HepG2 (cell line): ENCODE data around the gene VIPR1. TPM values are rescaled to one million over a fixed set of nuclear protein-coding genes. Genes with fewer than 3 reads are reported as not detected.

ENCODE experiments used
- ATAC-seq: fragments of 200-7000 bp; cut with Tn5 transposase; 3 replicates; pipeline ENCODE4 v1.9.1; 2020; ENCODE audit warnings: mild to moderate bottlenecking, moderate library complexity
- BruUV-seq: library from RNA; stranded (reverse); fragments of 400-500 nt; replicated peaks from 2 replicates; lab custom pipeline; 2021; lab: Mats Ljungman, UMichigan
- CTCF ChIA-PET: fragments of 300-600 bp; formaldehyde crosslinking; extraction: SDS; loops from one replicate; lab custom pipeline; 2021; ENCODE audit warnings: low total read pairs, inconsistent platforms, low intra/inter-chr PET ratio; lab: Yijun Ruan, JAX
- POLR2A ChIA-PET: fragments of 350-600 bp; sonication (Branson Sonifier 250); formaldehyde crosslinking; loops from one replicate; lab custom pipeline; 2020; ENCODE audit warnings: antibody characterized with exemption, inconsistent platforms; lab: Yijun Ruan, JAX
- DNase-seq: peaks from one replicate; pipeline ENCODE4 v3.0.0-alpha.2; 2015; ENCODE audit warnings: low spot score
- FAIRE-seq: peaks from 3 replicates; lab custom pipeline; 2011; peaks lifted over from hg19 to GRCh38; lab: Jason Lieb, UNC
- H2AFZ ChIP-seq: one replicate; pipeline ENCODE4 v1.6.1; 2011; ENCODE audit warnings: low read length, inconsistent platforms
- H3K27ac ChIP-seq: fragments of 300-600 bp; 3 replicates; pipeline ENCODE4 v1.8.0; 2011; ENCODE audit warnings: mixed run types, mild to moderate bottlenecking, mixed read lengths, low read length, inconsistent platforms; ENCODE audit not compliant: insufficient read depth; ENCODE audit errors: extremely low read length
- H3K27me3 ChIP-seq, 2 experiments: fragments of 200-600 bp in 1 of 2; 2 replicates in 1 of 2; 3 replicates in 1 of 2; pipeline versions ENCODE4 v1.6.0 to v1.8.0; 2011; ENCODE audit warnings: low read length in 2 of 2, mild to moderate bottlenecking in 2 of 2, moderate library complexity in 2 of 2, inconsistent platforms in 1 of 2; ENCODE audit not compliant: insufficient read depth in 2 of 2, control insufficient read depth in 1 of 2
- H3K36me3 ChIP-seq, 2 experiments: fragments of 200-600 bp in 1 of 2; replicated peaks in 1 of 2; 2 replicates in 1 of 2; 3 replicates in 1 of 2; pipeline versions ENCODE4 v1.5.1 to v1.8.0; 2011; ENCODE audit warnings: low read length in 2 of 2, inconsistent platforms in 1 of 2; ENCODE audit not compliant: insufficient read depth in 2 of 2, control insufficient read depth in 1 of 2
- H3K4me1 ChIP-seq: 2 replicates; pipeline ENCODE4 v1.5.1; 2012; ENCODE audit warnings: low read length, inconsistent platforms; ENCODE audit not compliant: insufficient read depth
- H3K4me2 ChIP-seq: 2 replicates; pipeline ENCODE4 v1.6.0; 2011; ENCODE audit warnings: low read depth, low read length, inconsistent platforms
- H3K4me3 ChIP-seq, 3 experiments: fragments of 200-600 bp in 1 of 3; sonication (generic), shearing (Covaris generic) in 1 of 3; replicated peaks in 1 of 3; 2 replicates each; pipeline ENCODE4 v1.5.1; 2011 to 2016; ENCODE audit warnings: low read length in 3 of 3, inconsistent platforms in 2 of 3, low read depth in 2 of 3, mild to moderate bottlenecking in 2 of 3, control low read depth in 1 of 3, mixed read lengths in 1 of 3; ENCODE audit not compliant: insufficient read depth in 1 of 3
- H3K79me2 ChIP-seq: one replicate; pipeline ENCODE4 v1.6.1; 2011; ENCODE audit warnings: low read length, inconsistent platforms; ENCODE audit not compliant: insufficient read depth
- H3K9ac ChIP-seq: 2 replicates; pipeline ENCODE4 v1.6.0; 2011; ENCODE audit warnings: mild to moderate bottlenecking, low read depth, low read length, inconsistent platforms; ENCODE audit not compliant: insufficient read depth
- H3K9me3 ChIP-seq: 2 replicates; pipeline ENCODE4 v1.5.1; 2012; ENCODE audit warnings: mild to moderate bottlenecking, low read length
- H4K20me1 ChIP-seq: 2 replicates; pipeline ENCODE4 v1.6.0; 2011; ENCODE audit warnings: inconsistent platforms, mild to moderate bottlenecking, low read length, moderate library complexity; ENCODE audit not compliant: insufficient read depth
- ZNF839 ChIP-seq: sonication (generic); formaldehyde crosslinking; IDR thresholded peaks from 2 replicates; pipeline ENCODE4 v1.4.0; 2020; ENCODE audit warnings: missing genetic modification reagents, mild to moderate bottlenecking, borderline replicate concordance
- in situ Hi-C: cut with HindIII; loops from 2 replicates; pipeline ENCODE4 v1.10.0; 2017; ENCODE audit warnings: low pct_unique_long_range_greater_than_20kb; ENCODE audit not compliant: extremely low pct_ligation_motif_present
- intact Hi-C: fragments of 100-400 bp; cut with micrococcal nuclease; formaldehyde crosslinking; loops from one replicate; pipeline ENCODE4 v1.10.0; 2022; ENCODE audit not compliant: unreplicated experiment
- polyA plus RNA-seq, 8 experiments: library from polyadenylated mRNA; depleted of rRNA in 3 of 8; stranded (reverse) in 7 of 8; unstranded in 1 of 8; fragments of >200 nt; fragmentation: Illumina TruSeq in 4 of 8; extraction: Trizol in 4 of 8; gene quantifications; 2 replicates each; pipeline versions ENCODE4 v1.2.1 to v1.2.3, GENCODE V29; 2011 to 2016; ENCODE audit warnings: low read depth in 4 of 8, missing spikeins in 1 of 8, mixed read lengths in 1 of 8; ENCODE audit not compliant: insufficient read depth in 1 of 8
- total RNA-seq, 5 experiments: library from RNA; depleted of rRNA; stranded (reverse); fragments of >200 nt; fragmentation: Illumina TruSeq; extraction: Trizol; gene quantifications; 2 replicates each; pipeline ENCODE4 v1.2.3, GENCODE V29; 2016; ENCODE audit warnings: low read depth in 1 of 5
- TF ChIP-seq, protein P1 (sequence below): sonication (generic); formaldehyde crosslinking; IDR thresholded peaks from 2 replicates; pipeline ENCODE4 v1.4.0; 2020; ENCODE audit warnings: missing genetic modification reagents
- TF ChIP-seq, protein P2 (sequence below): sonication (generic); formaldehyde crosslinking; conservative IDR thresholded peaks from 2 replicates; pipeline ENCODE4 v1.8.0; 2022; ENCODE audit warnings: missing genetic modification reagents
- TF ChIP-seq, protein P3 (sequence below): sonication (generic); formaldehyde crosslinking; IDR thresholded peaks from 2 replicates; pipeline ENCODE4 v1.5.1; 2020; ENCODE audit warnings: missing genetic modification reagents, mild to moderate bottlenecking, borderline replicate concordance

Gene VIPR1
- total and polyA plus RNA-seq, 2 of the 13 experiments (the other 11 are each of a cell fraction or from before 2014, with no cell fraction given): 0.04 to 0.11 TPM

DNA sequence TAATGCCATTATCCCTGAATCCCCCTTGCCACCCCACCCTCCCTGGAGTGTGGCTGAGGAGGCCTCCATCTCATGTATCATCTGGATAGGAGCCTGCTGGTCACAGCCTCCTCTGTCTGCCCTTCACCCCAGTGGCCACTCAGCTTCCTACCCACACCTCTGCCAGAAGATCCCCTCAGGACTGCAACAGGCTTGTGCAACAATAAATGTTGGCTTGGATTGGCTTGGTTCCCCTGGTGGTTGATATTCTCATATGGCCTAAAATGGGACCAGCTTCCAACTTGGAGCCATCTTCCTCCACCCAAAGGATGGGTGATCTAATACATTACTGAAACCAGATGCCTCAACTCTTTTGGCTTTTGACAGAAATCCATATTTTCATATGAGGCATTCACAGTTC, 34.9 kb downstream of the VIPR1 start:
- ATAC-seq (no peak), DNase-seq (no peak), FAIRE-seq (no peak)
- in situ Hi-C loops (loop anchor here (10.0 kb wide), 1 partner anchor 313 kb away; no protein-coding TSS in a partner anchor), intact Hi-C loops (loop anchor here (2.0 to 5.0 kb wide), 2 partner anchors 95 to 291 kb away; no protein-coding TSS in a partner anchor)
- TF ChIP-seq, protein P1, sequence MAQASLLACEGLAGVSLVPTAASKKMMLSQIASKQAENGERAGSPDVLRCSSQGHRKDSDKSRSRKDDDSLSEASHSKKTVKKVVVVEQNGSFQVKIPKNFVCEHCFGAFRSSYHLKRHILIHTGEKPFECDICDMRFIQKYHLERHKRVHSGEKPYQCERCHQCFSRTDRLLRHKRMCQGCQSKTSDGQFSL: no peak
- TF ChIP-seq ZNF839 (CRISPR knock-in tag): no peak
- TF ChIP-seq, protein P2, sequence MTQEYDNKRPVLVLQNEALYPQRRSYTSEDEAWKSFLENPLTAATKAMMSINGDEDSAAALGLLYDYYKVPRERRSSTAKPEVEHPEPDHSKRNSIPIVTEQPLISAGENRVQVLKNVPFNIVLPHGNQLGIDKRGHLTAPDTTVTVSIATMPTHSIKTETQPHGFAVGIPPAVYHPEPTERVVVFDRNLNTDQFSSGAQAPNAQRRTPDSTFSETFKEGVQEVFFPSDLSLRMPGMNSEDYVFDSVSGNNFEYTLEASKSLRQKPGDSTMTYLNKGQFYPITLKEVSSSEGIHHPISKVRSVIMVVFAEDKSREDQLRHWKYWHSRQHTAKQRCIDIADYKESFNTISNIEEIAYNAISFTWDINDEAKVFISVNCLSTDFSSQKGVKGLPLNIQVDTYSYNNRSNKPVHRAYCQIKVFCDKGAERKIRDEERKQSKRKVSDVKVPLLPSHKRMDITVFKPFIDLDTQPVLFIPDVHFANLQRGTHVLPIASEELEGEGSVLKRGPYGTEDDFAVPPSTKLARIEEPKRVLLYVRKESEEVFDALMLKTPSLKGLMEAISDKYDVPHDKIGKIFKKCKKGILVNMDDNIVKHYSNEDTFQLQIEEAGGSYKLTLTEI (CRISPR knock-in tag): no peak
- TF ChIP-seq, protein P3, sequence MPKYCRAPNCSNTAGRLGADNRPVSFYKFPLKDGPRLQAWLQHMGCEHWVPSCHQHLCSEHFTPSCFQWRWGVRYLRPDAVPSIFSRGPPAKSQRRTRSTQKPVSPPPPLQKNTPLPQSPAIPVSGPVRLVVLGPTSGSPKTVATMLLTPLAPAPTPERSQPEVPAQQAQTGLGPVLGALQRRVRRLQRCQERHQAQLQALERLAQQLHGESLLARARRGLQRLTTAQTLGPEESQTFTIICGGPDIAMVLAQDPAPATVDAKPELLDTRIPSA (CRISPR knock-in tag): no peak
- Histone ChIP-seq H3K4me3 (no peak overlapping the region), H4K20me1 (no peaks in the 10 kb centered on the region), H3K27me3 (no peaks in the 10 kb centered on the region), H3K4me2 (no peak overlapping the region), H3K4me1 (no peaks in the 10 kb centered on the region), H3K36me3 (no peaks in the 10 kb centered on the region), H3K9me3 (no peaks in the 10 kb centered on the region), H3K27ac (no peak overlapping the region), H3K79me2 (no peaks in the 10 kb centered on the region), H2AFZ (no peak overlapping the region), H3K9ac (no peak overlapping the region)
- POLR2A ChIA-PET: no interaction called here
- no TSS peak for BruUV-seq
- CTCF ChIA-PET: no interaction called here
